Lower leg skin (tissue), 4 donors: ENCODE results near the gene PDSS2. TPM values are rescaled to one million over a fixed set of nuclear protein-coding genes. Genes with fewer than 3 reads are reported as not detected.

ENCODE experiments used
- DNase-seq, 2 donors: peaks; one replicate each; pipeline ENCODE4 v3.0.0-alpha.2; 2019; ENCODE audit warnings: low spot score in 2 of 2
- H3K4me3 ChIP-seq: fragments of 200-600 bp; sonication (generic); 2 replicates; pipeline ENCODE4 v1.5.1; 2017; ENCODE audit warnings: mild to moderate bottlenecking, low read depth; ENCODE audit not compliant: poor library complexity, severe bottlenecking
- CTCF ChIP-seq, 3 donors: fragments of 450-650 bp; IDR thresholded peaks; one replicate each; pipeline ENCODE4 v1.5.1; 2016; ENCODE audit warnings: antibody characterized with exemption in 3 of 3, mild to moderate bottlenecking in 3 of 3, moderate library complexity in 2 of 3
- POLR2A ChIP-seq, 2 donors: fragments of 450-650 bp; IDR thresholded peaks; one replicate each; pipeline ENCODE4 v1.6.1; 2016 to 2017; ENCODE audit warnings: antibody characterized with exemption in 2 of 2, mild to moderate bottlenecking in 1 of 2, moderate library complexity in 1 of 2
- WGBS, 2 donors: methylation state at CpG; one replicate each; pipeline ENCODE4 v1.1.5; 2018; 5-methylcytosine and 5-hydroxymethylcytosine counted together
- intact Hi-C: fragments of 100-400 bp; cut with DNase I; formaldehyde crosslinking; loops from one replicate; pipeline ENCODE4 v1.15.0; 2023; ENCODE audit warnings: low total_unique reads
- total RNA-seq, 4 donors: library from RNA; depleted of rRNA; stranded (reverse); fragments of >200 nt; gene quantifications; one replicate each; pipeline ENCODE4 v1.1.0, GENCODE V29; 2016

PDSS2 gene
- total RNA-seq, 4 donors from 2014 or later, result 6.9 to 14.8 (median 11.4) TPM

GRCh38 chr6:107237992-107238660, 221.2 kb downstream of the PDSS2 start:
- WGBS, 2 donors, result 83 to 92% methylated on average over 5 of the region's 5 CpGs
- TF ChIP-seq CTCF (IDR thresholded peaks at IDR 0.05), result no peak
- TF ChIP-seq POLR2A (IDR thresholded peaks at IDR 0.05), result no peak
- intact Hi-C loops, result no loop called here
- DNase-seq, result no peak
- H3K4me3 ChIP-seq, result no peak overlapping the region

GRCh38 chr6:107235511-107235910, 223.9 kb downstream of the PDSS2 start:
- DNase-seq, result no peak
- no peak for TF ChIP-seq CTCF (IDR thresholded peaks at IDR 0.05)
- no peak for TF ChIP-seq POLR2A (IDR thresholded peaks at IDR 0.05)
- intact Hi-C loops, result no loop called here
- no peak overlapping the region for H3K4me3 ChIP-seq

GRCh38 chr6:107235007-107235406, 224.4 kb downstream of the PDSS2 start:
- no peak overlapping the region for H3K4me3 ChIP-seq
- no peak for DNase-seq
- intact Hi-C loops, result no loop called here
- TF ChIP-seq CTCF (IDR thresholded peaks at IDR 0.05), result no peak
- WGBS, 2 donors, result 84 to 86% methylated on average over 2 of the region's 2 CpGs

- TF ChIP-seq CTCF (IDR thresholded peaks at IDR 0.05) (no peak), POLR2A (IDR thresholded peaks at IDR 0.05) (no peak)
- H3K4me3 ChIP-seq, result no peak overlapping the region
- intact Hi-C loops, result no loop called here
- WGBS, 2 donors, result 74 to 80% methylated on average over 3 of the region's 3 CpGs
- DNase-seq, result no peak
Measured at GRCh38 chr6:107231243-107231642, 228.1 kb downstream of the PDSS2 start.

- no peak for DNase-seq
- 95 to 100% methylated on average over 1 of the region's 1 CpG for WGBS, 2 donors
- TF ChIP-seq CTCF (IDR thresholded peaks at IDR 0.05) (no peak), POLR2A (IDR thresholded peaks at IDR 0.05) (no peak)
- intact Hi-C loops, result no loop called here
- no peak overlapping the region for H3K4me3 ChIP-seq
Measured at GRCh38 chr6:107230448-107230847, 228.9 kb downstream of the PDSS2 start.

- WGBS, 2 donors, result 62 to 92% methylated on average over 2 of the region's 2 CpGs
- no peak overlapping the region for H3K4me3 ChIP-seq
- intact Hi-C loops, result no loop called here
- no peak for DNase-seq
- no peak for TF ChIP-seq POLR2A (IDR thresholded peaks at IDR 0.05)
- no peak for TF ChIP-seq CTCF (IDR thresholded peaks at IDR 0.05)
Measured at GRCh38 chr6:107230024-107230423, 229.3 kb downstream of the PDSS2 start.
